GM18505 (cell line): ENCODE measurements around the gene PDE4C.

Source experiments
- ATAC-seq: cut with Tn5 transposase; IDR thresholded peaks from one replicate; pipeline ENCODE4 v1.9.1; 2021; ENCODE audit not compliant: unreplicated experiment
- POLR2A ChIP-seq: IDR thresholded peaks from 4 replicates; pipeline ENCODE4 v1.6.1; 2011; ENCODE audit warnings: borderline replicate concordance; ENCODE audit not compliant: insufficient read depth, insufficient read length; ENCODE audit errors: extremely low read depth

Gene PDE4C

GRCh38 chr19:18245297-18245696 lies 19.1 kb upstream of the PDE4C start:
- no peak for ATAC-seq
- no peak for TF ChIP-seq POLR2A

- no peak for TF ChIP-seq POLR2A
- ATAC-seq: no peak
Observed at GRCh38 chr19:18239303-18239702, 13.1 kb upstream of the PDE4C start.

- TF ChIP-seq POLR2A: no peak
- no peak for ATAC-seq
Observed at GRCh38 chr19:18234194-18234593, 8.0 kb upstream of the PDE4C start.

- no peak for ATAC-seq
Observed at GRCh38 chr19:18233224-18233825, 7.1 kb upstream of the PDE4C start.

GRCh38 chr19:18232540-18233223 lies 6.4 kb upstream of the PDE4C start:
- no peak for ATAC-seq
- TF ChIP-seq POLR2A: no peak

More at GRCh38 chr19:18233224-18233825, 7.1 kb upstream of the PDE4C start:
- TF ChIP-seq POLR2A: no peak

- no peak for TF ChIP-seq POLR2A
- ATAC-seq: no peak
Observed at GRCh38 chr19:18231775-18232174, 5.5 kb upstream of the PDE4C start.

- ATAC-seq: no peak
- TF ChIP-seq POLR2A: no peak
Observed at GRCh38 chr19:18230941-18231734, 4.9 kb upstream of the PDE4C start.

GRCh38 chr19:18229915-18230314 lies 3.7 kb upstream of the PDE4C start:
- ATAC-seq: no peak
- TF ChIP-seq POLR2A: no peak

- no peak for TF ChIP-seq POLR2A
- ATAC-seq: no peak
Observed at GRCh38 chr19:18229474-18229873, 3.2 kb upstream of the PDE4C start.

GRCh38 chr19:18227781-18228271 lies 1.6 kb upstream of the PDE4C start:
- no peak for ATAC-seq
- no peak for TF ChIP-seq POLR2A

GRCh38 chr19:18226956-18227780 lies 930 bp upstream of the PDE4C start:
- no peak for TF ChIP-seq POLR2A
- no peak for ATAC-seq

GRCh38 chr19:18225355-18225701 lies 910 bp downstream of the PDE4C start:
- no peak for ATAC-seq
- TF ChIP-seq POLR2A: no peak
